Measurements from ENCODE around the gene DHRS12.

Gene DHRS12

GRCh38 chr13:51834581-51835171, 30.7 kb upstream of the DHRS12 start:
- Histone ChIP-seq H3K4me3 (ENCODE audit: low read depth, low read length) (no peak overlapping the region), H3K79me2 (ENCODE audit: control insufficient read depth, insufficient read depth, low read length, poor library complexity) (no peaks in the 10 kb centered on the region), H3K9me3 (ENCODE audit: insufficient read depth, low read depth, low read length) (no peaks in the 10 kb centered on the region), H3K23ac (ENCODE audit: low read length) (no peak overlapping the region), H3K4me2 (ENCODE audit: low read length) (no peak overlapping the region), H2AK5ac (ENCODE audit: low read length) (no peak overlapping the region), H3K27ac (ENCODE audit: low read depth, low read length) (no peak overlapping the region), H4K91ac (ENCODE audit: low read depth, low read length) (no peak overlapping the region), H3K79me1 (ENCODE audit: low read length) (no peaks in the 10 kb centered on the region), H3K18ac (ENCODE audit: low read length) (no peak overlapping the region), H3K14ac (ENCODE audit: low read length) (no peak overlapping the region), H4K8ac (ENCODE audit: low read depth, low read length) (no peak overlapping the region), H3K9ac (ENCODE audit: low read length) (no peak overlapping the region), H2BK5ac (ENCODE audit: low read depth, low read length, poor library complexity) (no peak overlapping the region), H3K4ac (ENCODE audit: low read depth, low read length) (no peak overlapping the region), H3K27me3 (ENCODE audit: insufficient read depth, low read length) (no peaks in the 10 kb centered on the region), H3K36me3 (ENCODE audit: control insufficient read depth in 1 of 2, insufficient read depth in 2 of 2, low read length in 2 of 2) (no peaks in the 10 kb centered on the region), H2BK12ac (ENCODE audit: low read length) (no peak overlapping the region), H2BK120ac (ENCODE audit: insufficient read depth, low read length, poor library complexity) (no peak overlapping the region), H4K12ac (ENCODE audit: low read depth, low read length) (no peak overlapping the region), H3K4me1 (ENCODE audit: control insufficient read depth in 1 of 2, insufficient read depth in 2 of 2, low read length in 2 of 2) (no peaks in the 10 kb centered on the region), H2AFZ (ENCODE audit: insufficient read depth, low read length, poor library complexity) (no peak overlapping the region)
- DNase-seq = no peak
- no CpG with 5 or more reads among the region's 7 CpGs for WGBS (ENCODE audit: extremely low coverage, insufficient coverage, insufficient read length)

- no peaks in the 10 kb centered on the region for H3K79me1 ChIP-seq (ENCODE audit: low read length)
- no peak overlapping the region for H3K18ac ChIP-seq (ENCODE audit: low read length)
- H2BK12ac ChIP-seq (ENCODE audit: low read length) = no peak overlapping the region
- no peak overlapping the region for H3K14ac ChIP-seq (ENCODE audit: low read length)
- no peak overlapping the region for H3K27ac ChIP-seq (ENCODE audit: low read depth, low read length)
- no peak overlapping the region for H3K4me2 ChIP-seq (ENCODE audit: low read length)
- H2AFZ ChIP-seq (ENCODE audit: insufficient read depth, low read length, poor library complexity) = no peak overlapping the region
- no peaks in the 10 kb centered on the region for H3K4me1 ChIP-seq (ENCODE audit: control insufficient read depth in 1 of 2, insufficient read depth in 2 of 2, low read length in 2 of 2)
- no peak overlapping the region for H3K9ac ChIP-seq (ENCODE audit: low read length)
- no peak overlapping the region for H4K8ac ChIP-seq (ENCODE audit: low read depth, low read length)
- no peak overlapping the region for H4K12ac ChIP-seq (ENCODE audit: low read depth, low read length)
- H4K91ac ChIP-seq (ENCODE audit: low read depth, low read length) = no peak overlapping the region
- DNase-seq = no peak
- no peak overlapping the region for H2BK5ac ChIP-seq (ENCODE audit: low read depth, low read length, poor library complexity)
- H3K9me3 ChIP-seq (ENCODE audit: insufficient read depth, low read depth, low read length) = no peaks in the 10 kb centered on the region
- H2AK5ac ChIP-seq (ENCODE audit: low read length) = no peak overlapping the region
- no peaks in the 10 kb centered on the region for H3K79me2 ChIP-seq (ENCODE audit: control insufficient read depth, insufficient read depth, low read length, poor library complexity)
- no peaks in the 10 kb centered on the region for H3K36me3 ChIP-seq (ENCODE audit: control insufficient read depth in 1 of 2, insufficient read depth in 2 of 2, low read length in 2 of 2)
- H3K23ac ChIP-seq (ENCODE audit: low read length) = no peak overlapping the region
- WGBS (ENCODE audit: extremely low coverage, insufficient coverage, insufficient read length) = no CpG with 5 or more reads among the region's 10 CpGs
- no peak overlapping the region for H3K4me3 ChIP-seq (ENCODE audit: low read depth, low read length)
- H3K27me3 ChIP-seq (ENCODE audit: insufficient read depth, low read length) = no peaks in the 10 kb centered on the region
- H3K4ac ChIP-seq (ENCODE audit: low read depth, low read length) = no peak overlapping the region
- no peak overlapping the region for H2BK120ac ChIP-seq (ENCODE audit: insufficient read depth, low read length, poor library complexity)
Observed at GRCh38 chr13:51833980-51834379, 30.0 kb upstream of the DHRS12 start.

GRCh38 chr13:51832471-51833152, 28.6 kb upstream of the DHRS12 start:
- WGBS (ENCODE audit: extremely low coverage, insufficient coverage, insufficient read length) = no CpG with 5 or more reads among the region's 6 CpGs
- no peak overlapping the region for H3K4me3 ChIP-seq (ENCODE audit: low read depth, low read length)
- H2AFZ ChIP-seq (ENCODE audit: insufficient read depth, low read length, poor library complexity) = no peak overlapping the region
- H3K9ac ChIP-seq (ENCODE audit: low read length) = no peak overlapping the region
- H2BK5ac ChIP-seq (ENCODE audit: low read depth, low read length, poor library complexity) = no peak overlapping the region
- no peaks in the 10 kb centered on the region for H3K79me1 ChIP-seq (ENCODE audit: low read length)
- no peak for DNase-seq
- no peak overlapping the region for H4K12ac ChIP-seq (ENCODE audit: low read depth, low read length)
- H3K4me1 ChIP-seq (ENCODE audit: control insufficient read depth in 1 of 2, insufficient read depth in 2 of 2, low read length in 2 of 2) = no peaks in the 10 kb centered on the region
- no peak overlapping the region for H4K91ac ChIP-seq (ENCODE audit: low read depth, low read length)
- H2AK5ac ChIP-seq (ENCODE audit: low read length) = no peak overlapping the region
- H3K14ac ChIP-seq (ENCODE audit: low read length) = no peak overlapping the region
- H3K36me3 ChIP-seq (ENCODE audit: control insufficient read depth in 1 of 2, insufficient read depth in 2 of 2, low read length in 2 of 2) = no peaks in the 10 kb centered on the region
- no peak overlapping the region for H2BK12ac ChIP-seq (ENCODE audit: low read length)
- H3K18ac ChIP-seq (ENCODE audit: low read length) = no peak overlapping the region
- no peak overlapping the region for H3K27ac ChIP-seq (ENCODE audit: low read depth, low read length)
- H3K4me2 ChIP-seq (ENCODE audit: low read length) = no peak overlapping the region
- H3K27me3 ChIP-seq (ENCODE audit: insufficient read depth, low read length) = no peaks in the 10 kb centered on the region
- no peaks in the 10 kb centered on the region for H3K9me3 ChIP-seq (ENCODE audit: insufficient read depth, low read depth, low read length)
- H4K8ac ChIP-seq (ENCODE audit: low read depth, low read length) = no peak overlapping the region
- H3K79me2 ChIP-seq (ENCODE audit: control insufficient read depth, insufficient read depth, low read length, poor library complexity) = no peaks in the 10 kb centered on the region
- no peak overlapping the region for H3K23ac ChIP-seq (ENCODE audit: low read length)
- no peak overlapping the region for H3K4ac ChIP-seq (ENCODE audit: low read depth, low read length)
- no peak overlapping the region for H2BK120ac ChIP-seq (ENCODE audit: insufficient read depth, low read length, poor library complexity)

GRCh38 chr13:51831519-51831918, 27.6 kb upstream of the DHRS12 start:
- Histone ChIP-seq H3K4ac (ENCODE audit: low read depth, low read length) (no peak overlapping the region), H3K9me3 (ENCODE audit: insufficient read depth, low read depth, low read length) (no peaks in the 10 kb centered on the region), H3K23ac (ENCODE audit: low read length) (no peak overlapping the region), H4K91ac (ENCODE audit: low read depth, low read length) (no peak overlapping the region), H3K4me1 (ENCODE audit: control insufficient read depth in 1 of 2, insufficient read depth in 2 of 2, low read length in 2 of 2) (no peaks in the 10 kb centered on the region), H4K8ac (ENCODE audit: low read depth, low read length) (no peak overlapping the region), H3K4me2 (ENCODE audit: low read length) (no peak overlapping the region), H3K79me2 (ENCODE audit: control insufficient read depth, insufficient read depth, low read length, poor library complexity) (no peaks in the 10 kb centered on the region), H3K9ac (ENCODE audit: low read length) (no peak overlapping the region), H3K18ac (ENCODE audit: low read length) (no peak overlapping the region), H3K14ac (ENCODE audit: low read length) (no peak overlapping the region), H3K36me3 (ENCODE audit: control insufficient read depth in 1 of 2, insufficient read depth in 2 of 2, low read length in 2 of 2) (no peaks in the 10 kb centered on the region), H3K79me1 (ENCODE audit: low read length) (no peaks in the 10 kb centered on the region), H2BK120ac (ENCODE audit: insufficient read depth, low read length, poor library complexity) (no peak overlapping the region), H3K27ac (ENCODE audit: low read depth, low read length) (no peak overlapping the region), H2AFZ (ENCODE audit: insufficient read depth, low read length, poor library complexity) (no peak overlapping the region), H3K27me3 (ENCODE audit: insufficient read depth, low read length) (no peaks in the 10 kb centered on the region), H4K12ac (ENCODE audit: low read depth, low read length) (no peak overlapping the region), H3K4me3 (ENCODE audit: low read depth, low read length) (no peak overlapping the region), H2BK12ac (ENCODE audit: low read length) (no peak overlapping the region), H2BK5ac (ENCODE audit: low read depth, low read length, poor library complexity) (no peak overlapping the region), H2AK5ac (ENCODE audit: low read length) (no peak overlapping the region)
- DNase-seq = no peak
- no CpG with 5 or more reads among the region's 5 CpGs for WGBS (ENCODE audit: extremely low coverage, insufficient coverage, insufficient read length)
